Measurements from ENCODE around the gene CFAP74. TPM values are rescaled to one million over a fixed set of nuclear protein-coding genes. Genes with fewer than 3 reads are reported as not detected.
"Not testable (repeated sequence)": the region's sequence is repeated elsewhere in the genome, so short reads cannot be mapped to it uniquely, and the experiment has no call there.

The CFAP74 gene
- total RNA-seq, 1 experiment from 2014 or later = 0.28 TPM

DNA sequence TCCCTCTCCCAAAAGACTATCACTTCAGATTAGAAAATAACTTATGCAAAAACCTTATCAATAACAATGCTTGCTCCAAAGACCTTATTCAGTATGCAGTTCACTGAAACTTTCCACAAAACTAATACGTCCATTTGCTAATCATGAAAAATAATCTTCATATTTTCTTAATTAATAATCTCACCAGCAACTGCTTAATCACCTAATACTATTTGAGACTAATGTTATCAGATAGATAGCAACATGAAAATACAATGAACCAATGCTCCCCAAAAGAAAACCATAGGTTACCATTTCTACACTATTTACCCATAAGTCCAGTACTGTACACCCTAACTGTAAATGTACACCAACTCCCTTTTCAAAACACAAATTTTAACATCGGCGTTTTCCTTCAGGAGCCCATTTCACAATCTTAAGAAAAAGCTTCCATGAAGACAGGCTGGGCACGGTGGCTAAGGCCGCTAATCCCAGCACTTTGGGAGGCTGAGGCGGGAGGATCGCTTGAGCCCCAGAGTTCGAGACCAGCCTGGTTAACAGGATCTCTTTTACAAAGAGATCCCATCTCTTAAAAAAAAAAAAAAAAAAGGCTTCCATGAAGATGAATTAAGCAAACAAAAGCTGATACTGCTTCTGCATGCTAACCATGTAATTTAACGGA, 114.4 kb downstream of the CFAP74 start:
- H3K23me2 ChIP-seq (ENCODE audit: insufficient read length, low read depth, low read length, poor library complexity, severe bottlenecking) = peaks cover 6% of the 10 kb centered on the region
- H3K4me1 Mint-ChIP-seq = peaks cover 33% of the 10 kb centered on the region in 2 experiments
- no peaks in the 10 kb centered on the region for H3K9me3 ChIP-seq (ENCODE audit: control insufficient read depth, low read depth, low read length)
- 100% methylated on average over 3 of the region's 9 CpGs for WGBS (ENCODE audit: extremely low coverage, insufficient read length, low lambda C conversion rate)
- H2BK12ac ChIP-seq (ENCODE audit: insufficient read length, low read depth, low read length) = no peak overlapping the region
- H3K27ac Mint-ChIP-seq = peak overlapping the region in 2 of 3 experiments; percentile 52 to 57; a peak in 5 of 7 replicates
- H3K4ac ChIP-seq (ENCODE audit: low read depth, low read length) = no peak overlapping the region; the same call in 1 of the 2 replicates
- no peaks in the 10 kb centered on the region for H4K20me1 ChIP-seq (ENCODE audit: control insufficient read depth, insufficient read depth, insufficient read length)
- no peak overlapping the region for H3K56ac ChIP-seq (ENCODE audit: insufficient read length, low read depth, low read length)
- H3K9me3 Mint-ChIP-seq = peaks cover 0 to 5% of the 10 kb centered on the region in 2 experiments; a peak in 2 of 5 replicates
- no peak overlapping the region for H2BK15ac ChIP-seq (ENCODE audit: low read depth, low read length)
- no peak overlapping the region for H3K27ac ChIP-seq (ENCODE audit: insufficient read length, low read depth, low read length)
- no peak overlapping the region for H2BK5ac ChIP-seq (ENCODE audit: insufficient read length, low read length)
- no peak overlapping the region for H2BK120ac ChIP-seq (ENCODE audit: low read depth, low read length, poor library complexity, severe bottlenecking)
- peak overlapping the region; percentile 91 for H3K9ac ChIP-seq (ENCODE audit: extremely low read depth, insufficient read length, low read length)
- H3K79me1 ChIP-seq (ENCODE audit: insufficient read depth, low read depth, low read length, poor library complexity, severe bottlenecking) = no peaks in the 10 kb centered on the region
- H3K27me3 Mint-ChIP-seq (ENCODE audit: low read depth) = peaks cover 2% of the 10 kb centered on the region; the same call in 1 of the 2 replicates
- H3T11ph ChIP-seq (ENCODE audit: low read length) = no peak overlapping the region
- H2AFZ ChIP-seq (ENCODE audit: low read length) = no peak overlapping the region
- H2AK5ac ChIP-seq (ENCODE audit: insufficient read length, low read length) = no peak overlapping the region
- H3K23ac ChIP-seq (ENCODE audit: insufficient read length, low read depth, low read length) = no peak overlapping the region
- H3K14ac ChIP-seq (ENCODE audit: insufficient read depth, low read length) = no peak overlapping the region
- peaks cover 2% of the 10 kb centered on the region; the same call in 1 of the 2 replicates for H3K4me1 ChIP-seq (ENCODE audit: insufficient read depth, low read length)
- H4K8ac ChIP-seq (replicated peaks; ENCODE audit: insufficient read length, low read depth, low read length) = no peak overlapping the region
- H3K27me3 ChIP-seq (ENCODE audit: insufficient read depth, low read length) = no peaks in the 10 kb centered on the region; the same call in none of the 2 replicates
- no peak for DNase-seq
- no peak overlapping the region for H4K5ac ChIP-seq (ENCODE audit: insufficient read length, low read depth, low read length)
- H4K91ac ChIP-seq (ENCODE audit: insufficient read length, low read depth, low read length) = no peak overlapping the region
- H3K36me3 Mint-ChIP-seq (ENCODE audit: insufficient read depth in 1 of 3, low read depth in 3 of 3) = peaks cover 11 to 15% (median 12%) of the 10 kb centered on the region in 3 experiments; a peak in 6 of 7 replicates
- H3K79me2 ChIP-seq (ENCODE audit: insufficient read depth, low read length) = peaks cover 45% of the 10 kb centered on the region
- TF ChIP-seq, protein P1, sequence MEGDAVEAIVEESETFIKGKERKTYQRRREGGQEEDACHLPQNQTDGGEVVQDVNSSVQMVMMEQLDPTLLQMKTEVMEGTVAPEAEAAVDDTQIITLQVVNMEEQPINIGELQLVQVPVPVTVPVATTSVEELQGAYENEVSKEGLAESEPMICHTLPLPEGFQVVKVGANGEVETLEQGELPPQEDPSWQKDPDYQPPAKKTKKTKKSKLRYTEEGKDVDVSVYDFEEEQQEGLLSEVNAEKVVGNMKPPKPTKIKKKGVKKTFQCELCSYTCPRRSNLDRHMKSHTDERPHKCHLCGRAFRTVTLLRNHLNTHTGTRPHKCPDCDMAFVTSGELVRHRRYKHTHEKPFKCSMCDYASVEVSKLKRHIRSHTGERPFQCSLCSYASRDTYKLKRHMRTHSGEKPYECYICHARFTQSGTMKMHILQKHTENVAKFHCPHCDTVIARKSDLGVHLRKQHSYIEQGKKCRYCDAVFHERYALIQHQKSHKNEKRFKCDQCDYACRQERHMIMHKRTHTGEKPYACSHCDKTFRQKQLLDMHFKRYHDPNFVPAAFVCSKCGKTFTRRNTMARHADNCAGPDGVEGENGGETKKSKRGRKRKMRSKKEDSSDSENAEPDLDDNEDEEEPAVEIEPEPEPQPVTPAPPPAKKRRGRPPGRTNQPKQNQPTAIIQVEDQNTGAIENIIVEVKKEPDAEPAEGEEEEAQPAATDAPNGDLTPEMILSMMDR (conservative IDR thresholded peaks at IDR 0.05) = no peak
- H3K4me2 ChIP-seq (ENCODE audit: insufficient read depth, insufficient read length, low read length) = peak overlapping the region; percentile 75
- H2BK20ac ChIP-seq (ENCODE audit: low read depth, low read length, poor library complexity, severe bottlenecking) = no peak overlapping the region
- no peak overlapping the region for H3K18ac ChIP-seq (ENCODE audit: insufficient read length, low read depth, low read length)
- H3K4me3 Mint-ChIP-seq = peak overlapping the region; percentile 76 to 86

DNA sequence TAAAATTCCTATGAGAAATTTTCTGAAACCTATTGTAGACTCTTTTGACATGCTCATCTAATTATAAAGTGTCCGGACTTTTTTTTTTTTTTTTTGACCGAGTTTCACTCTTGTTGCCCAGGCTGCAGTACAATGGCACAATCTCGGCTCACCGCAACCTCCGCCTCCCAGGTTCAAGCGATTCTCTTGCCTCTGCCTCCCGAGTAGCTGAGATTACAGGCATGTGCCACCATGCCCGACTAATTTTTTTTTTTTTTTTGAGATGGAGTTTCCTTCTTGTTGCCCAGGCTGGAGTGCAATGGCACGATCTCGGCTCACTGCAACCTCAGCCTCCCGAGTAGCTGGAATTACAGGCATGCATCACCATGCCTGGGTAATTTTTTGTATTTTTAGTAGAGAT, 119.7 kb downstream of the CFAP74 start:
- not testable (repeated sequence) for H3K9me3 ChIP-seq (ENCODE audit: control insufficient read depth, low read depth, low read length); H4K5ac ChIP-seq (ENCODE audit: insufficient read length, low read depth, low read length); H2BK12ac ChIP-seq (ENCODE audit: insufficient read length, low read depth, low read length); H2BK5ac ChIP-seq (ENCODE audit: insufficient read length, low read length); H4K20me1 ChIP-seq (ENCODE audit: control insufficient read depth, insufficient read depth, insufficient read length); H2BK15ac ChIP-seq (ENCODE audit: low read depth, low read length); H3K27me3 Mint-ChIP-seq (ENCODE audit: low read depth); H3K9me3 Mint-ChIP-seq; DNase-seq; H3T11ph ChIP-seq (ENCODE audit: low read length); H3K9ac ChIP-seq (ENCODE audit: extremely low read depth, insufficient read length, low read length); H3K23ac ChIP-seq (ENCODE audit: insufficient read length, low read depth, low read length); H3K56ac ChIP-seq (ENCODE audit: insufficient read length, low read depth, low read length); H2AFZ ChIP-seq (ENCODE audit: low read length); H2BK120ac ChIP-seq (ENCODE audit: low read depth, low read length, poor library complexity, severe bottlenecking); H2AK5ac ChIP-seq (ENCODE audit: insufficient read length, low read length); H4K8ac ChIP-seq (replicated peaks; ENCODE audit: insufficient read length, low read depth, low read length); H3K4me2 ChIP-seq (ENCODE audit: insufficient read depth, insufficient read length, low read length); H3K4ac ChIP-seq (ENCODE audit: low read depth, low read length); H3K18ac ChIP-seq (ENCODE audit: insufficient read length, low read depth, low read length); H3K4me3 Mint-ChIP-seq; H3K4me1 ChIP-seq (ENCODE audit: insufficient read depth, low read length); H3K79me1 ChIP-seq (ENCODE audit: insufficient read depth, low read depth, low read length, poor library complexity, severe bottlenecking); H3K23me2 ChIP-seq (ENCODE audit: insufficient read length, low read depth, low read length, poor library complexity, severe bottlenecking); H3K14ac ChIP-seq (ENCODE audit: insufficient read depth, low read length); H2BK20ac ChIP-seq (ENCODE audit: low read depth, low read length, poor library complexity, severe bottlenecking); H3K27me3 ChIP-seq (ENCODE audit: insufficient read depth, low read length); H3K27ac ChIP-seq (ENCODE audit: insufficient read length, low read depth, low read length); H4K91ac ChIP-seq (ENCODE audit: insufficient read length, low read depth, low read length)
- peaks cover 19 to 21% (median 20%) of the 10 kb centered on the region in 3 experiments; a peak in 6 of 7 replicates for H3K36me3 Mint-ChIP-seq (ENCODE audit: insufficient read depth in 1 of 3, low read depth in 3 of 3)
- peaks cover 38 to 48% of the 10 kb centered on the region in 2 experiments for H3K4me1 Mint-ChIP-seq
- WGBS (ENCODE audit: extremely low coverage, insufficient read length, low lambda C conversion rate) = no CpG with 5 or more reads among the region's 11 CpGs
- peak overlapping the region; percentile 35 to 81 (median 70); a peak in 3 of 7 replicates for H3K27ac Mint-ChIP-seq
- H3K79me2 ChIP-seq (ENCODE audit: insufficient read depth, low read length) = peaks cover 73% of the 10 kb centered on the region
